ENCODE results near the gene CCDC116. TPM values are rescaled to one million over a fixed set of nuclear protein-coding genes. Genes with fewer than 3 reads are reported as not detected.
A peak's percentile ranks its signal among the peaks of the same experiment; 100 is the strongest.

Gene CCDC116
- polyA plus RNA-seq, 1 donor from 2014 or later = 0.28 TPM

DNA sequence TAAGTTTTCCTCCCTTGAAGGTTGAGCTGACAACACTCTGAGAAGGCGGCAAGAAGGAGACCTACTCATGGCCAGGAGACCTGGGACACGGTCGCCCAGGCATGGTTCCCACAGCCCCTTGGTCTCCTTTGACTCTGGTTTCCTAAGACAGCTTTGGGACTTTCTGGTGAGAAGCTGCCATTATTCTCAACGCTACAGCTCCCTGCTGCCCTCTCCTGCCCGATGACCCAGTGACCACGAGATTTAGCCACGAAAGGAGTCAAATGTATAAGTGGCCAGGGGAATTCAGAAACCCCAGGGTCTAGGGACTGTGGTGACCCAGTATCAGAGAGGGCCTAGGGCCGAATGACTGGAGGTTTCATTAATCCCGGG lies 8.8 kb downstream of the CCDC116 start:
- Histone ChIP-seq H3F3A (ENCODE audit: insufficient read depth, low read length, poor library complexity, severe bottlenecking) (no peaks in the 10 kb centered on the region), H3K9me2 (ENCODE audit: insufficient read depth, low read length) (no peaks in the 10 kb centered on the region), H3K9ac (ENCODE audit: low read length) (no peak overlapping the region), H3K9me3 (ENCODE audit: low read length) (no peaks in the 10 kb centered on the region), H3K27ac (ENCODE audit: low read length) (no peak overlapping the region), H3K79me2 (replicated peaks; ENCODE audit: insufficient read depth, low read length) (no peaks in the 10 kb centered on the region), H4K20me1 (ENCODE audit: insufficient read depth) (no peaks in the 10 kb centered on the region), H3K4me2 (ENCODE audit: low read length) (peak overlapping the region; percentile 79), H2AFZ (ENCODE audit: low read depth, low read length) (peak overlapping the region; percentile 16), H3K4me3 (ENCODE audit: low read length) (peak overlapping the region; percentile 86), H3K36me3 (ENCODE audit: insufficient read depth, low read length) (no peaks in the 10 kb centered on the region), H3K27me3 (ENCODE audit: insufficient read depth, low read depth, low read length) (no peaks in the 10 kb centered on the region)
- peak; percentile 28 for TF ChIP-seq RAD21 (conservative IDR thresholded peaks at IDR 0.05)
- TF ChIP-seq, protein P1, sequence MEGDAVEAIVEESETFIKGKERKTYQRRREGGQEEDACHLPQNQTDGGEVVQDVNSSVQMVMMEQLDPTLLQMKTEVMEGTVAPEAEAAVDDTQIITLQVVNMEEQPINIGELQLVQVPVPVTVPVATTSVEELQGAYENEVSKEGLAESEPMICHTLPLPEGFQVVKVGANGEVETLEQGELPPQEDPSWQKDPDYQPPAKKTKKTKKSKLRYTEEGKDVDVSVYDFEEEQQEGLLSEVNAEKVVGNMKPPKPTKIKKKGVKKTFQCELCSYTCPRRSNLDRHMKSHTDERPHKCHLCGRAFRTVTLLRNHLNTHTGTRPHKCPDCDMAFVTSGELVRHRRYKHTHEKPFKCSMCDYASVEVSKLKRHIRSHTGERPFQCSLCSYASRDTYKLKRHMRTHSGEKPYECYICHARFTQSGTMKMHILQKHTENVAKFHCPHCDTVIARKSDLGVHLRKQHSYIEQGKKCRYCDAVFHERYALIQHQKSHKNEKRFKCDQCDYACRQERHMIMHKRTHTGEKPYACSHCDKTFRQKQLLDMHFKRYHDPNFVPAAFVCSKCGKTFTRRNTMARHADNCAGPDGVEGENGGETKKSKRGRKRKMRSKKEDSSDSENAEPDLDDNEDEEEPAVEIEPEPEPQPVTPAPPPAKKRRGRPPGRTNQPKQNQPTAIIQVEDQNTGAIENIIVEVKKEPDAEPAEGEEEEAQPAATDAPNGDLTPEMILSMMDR (IDR thresholded peaks at IDR 0.05; ENCODE audit: poor library complexity, severe bottlenecking) = peak; percentile 41
- TF ChIP-seq, protein P2, sequence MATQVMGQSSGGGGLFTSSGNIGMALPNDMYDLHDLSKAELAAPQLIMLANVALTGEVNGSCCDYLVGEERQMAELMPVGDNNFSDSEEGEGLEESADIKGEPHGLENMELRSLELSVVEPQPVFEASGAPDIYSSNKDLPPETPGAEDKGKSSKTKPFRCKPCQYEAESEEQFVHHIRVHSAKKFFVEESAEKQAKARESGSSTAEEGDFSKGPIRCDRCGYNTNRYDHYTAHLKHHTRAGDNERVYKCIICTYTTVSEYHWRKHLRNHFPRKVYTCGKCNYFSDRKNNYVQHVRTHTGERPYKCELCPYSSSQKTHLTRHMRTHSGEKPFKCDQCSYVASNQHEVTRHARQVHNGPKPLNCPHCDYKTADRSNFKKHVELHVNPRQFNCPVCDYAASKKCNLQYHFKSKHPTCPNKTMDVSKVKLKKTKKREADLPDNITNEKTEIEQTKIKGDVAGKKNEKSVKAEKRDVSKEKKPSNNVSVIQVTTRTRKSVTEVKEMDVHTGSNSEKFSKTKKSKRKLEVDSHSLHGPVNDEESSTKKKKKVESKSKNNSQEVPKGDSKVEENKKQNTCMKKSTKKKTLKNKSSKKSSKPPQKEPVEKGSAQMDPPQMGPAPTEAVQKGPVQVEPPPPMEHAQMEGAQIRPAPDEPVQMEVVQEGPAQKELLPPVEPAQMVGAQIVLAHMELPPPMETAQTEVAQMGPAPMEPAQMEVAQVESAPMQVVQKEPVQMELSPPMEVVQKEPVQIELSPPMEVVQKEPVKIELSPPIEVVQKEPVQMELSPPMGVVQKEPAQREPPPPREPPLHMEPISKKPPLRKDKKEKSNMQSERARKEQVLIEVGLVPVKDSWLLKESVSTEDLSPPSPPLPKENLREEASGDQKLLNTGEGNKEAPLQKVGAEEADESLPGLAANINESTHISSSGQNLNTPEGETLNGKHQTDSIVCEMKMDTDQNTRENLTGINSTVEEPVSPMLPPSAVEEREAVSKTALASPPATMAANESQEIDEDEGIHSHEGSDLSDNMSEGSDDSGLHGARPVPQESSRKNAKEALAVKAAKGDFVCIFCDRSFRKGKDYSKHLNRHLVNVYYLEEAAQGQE (IDR thresholded peaks at IDR 0.05; ENCODE audit: borderline replicate concordance) = no peak
- TF ChIP-seq MXI1 (conservative IDR thresholded peaks at IDR 0.05; ENCODE audit: poor library complexity, severe bottlenecking) = no peak
- TF ChIP-seq SMC3 (conservative IDR thresholded peaks at IDR 0.05; ENCODE audit: poor library complexity) = no peak

DNA sequence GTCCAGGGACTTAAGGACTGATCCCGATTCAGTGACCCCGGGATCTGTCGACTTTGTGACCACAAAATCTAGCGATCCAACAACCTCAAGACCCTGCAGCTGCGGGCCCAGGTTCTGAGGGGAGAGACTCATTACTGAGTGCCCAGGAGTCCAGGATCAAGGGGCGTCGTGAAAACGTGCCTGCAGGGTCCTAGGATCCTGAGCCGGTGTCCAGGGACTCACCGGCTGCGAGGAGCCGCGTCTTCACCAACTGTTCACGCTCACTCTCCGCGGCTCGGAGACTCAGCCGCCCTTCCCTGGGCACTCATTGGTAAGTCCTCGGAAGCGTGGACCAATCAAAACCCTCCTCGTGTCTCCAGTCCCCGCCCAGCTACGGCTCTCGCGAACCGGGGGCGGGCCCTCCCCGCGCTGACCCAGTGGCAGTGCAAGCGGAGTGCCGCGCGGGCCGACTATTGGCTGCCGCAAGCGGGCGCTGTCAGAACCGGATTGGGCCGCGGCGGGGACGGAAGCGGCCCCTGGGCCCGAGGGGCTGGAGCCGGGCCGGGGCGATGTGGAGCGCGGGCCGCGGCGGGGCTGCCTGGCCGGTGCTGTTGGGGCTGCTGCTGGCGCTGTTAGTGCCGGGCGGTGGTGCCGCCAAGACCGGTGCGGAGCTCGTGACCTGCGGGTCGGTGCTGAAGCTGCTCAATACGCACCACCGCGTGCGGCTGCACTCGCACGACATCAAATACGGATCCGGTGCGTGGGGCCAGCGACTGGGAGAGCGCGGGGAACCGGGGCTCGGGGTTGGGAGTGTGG lies 9.4 kb downstream of the CCDC116 start, which contains the start of gene SDF2L1:
Gene SDF2L1, plus strand, starts transcription at position 514 of the 795 bp plus-strand sequence. Its CDS starts 35 bp downstream, at position 549.
- Histone ChIP-seq H3K9ac (ENCODE audit: low read length) (peak within 1 kb of the TSS; percentile 64), H3K36me3 (ENCODE audit: insufficient read depth, low read length) (no peaks in the 10 kb centered on the region), H4K20me1 (ENCODE audit: insufficient read depth) (no peaks in the 10 kb centered on the region), H3K9me2 (ENCODE audit: insufficient read depth, low read length) (no peaks in the 10 kb centered on the region), H3K4me3 (ENCODE audit: low read length) (peak within 1 kb of the TSS; percentile 86), H3K9me3 (ENCODE audit: low read length) (no peaks in the 10 kb centered on the region), H3K4me2 (ENCODE audit: low read length) (peak within 1 kb of the TSS; percentile 89), H3K27ac (ENCODE audit: low read length) (no peak within 1 kb of the TSS), H3K27me3 (ENCODE audit: insufficient read depth, low read depth, low read length) (no peaks in the 10 kb centered on the region), H3K79me2 (replicated peaks; ENCODE audit: insufficient read depth, low read length) (no peaks in the 10 kb centered on the region), H3F3A (ENCODE audit: insufficient read depth, low read length, poor library complexity, severe bottlenecking) (no peaks in the 10 kb centered on the region), H2AFZ (ENCODE audit: low read depth, low read length) (peak within 1 kb of the TSS; percentile 88)
- TF ChIP-seq RAD21 (conservative IDR thresholded peaks at IDR 0.05) (no peak), MXI1 (conservative IDR thresholded peaks at IDR 0.05; ENCODE audit: poor library complexity, severe bottlenecking) (peak; percentile 81), SMC3 (conservative IDR thresholded peaks at IDR 0.05; ENCODE audit: poor library complexity) (no peak), TAF1 (IDR thresholded peaks at IDR 0.05; ENCODE audit: low read depth) (no peak), EP300 (conservative IDR thresholded peaks at IDR 0.05; ENCODE audit: poor library complexity, severe bottlenecking) (peak; percentile 44), POLR2AphosphoS5 (IDR thresholded peaks at IDR 0.05) (peak; percentile 24), EZH2 (IDR thresholded peaks at IDR 0.05; ENCODE audit: borderline replicate concordance, insufficient read depth, low read length, poor library complexity, severe bottlenecking) (no peak)
- TF ChIP-seq, protein P2 (IDR thresholded peaks at IDR 0.05; ENCODE audit: borderline replicate concordance) = no peak
- TF ChIP-seq, protein P1 (IDR thresholded peaks at IDR 0.05; ENCODE audit: poor library complexity, severe bottlenecking) = no peak
